Activated effector memory CD4-positive, alpha-beta T cell treated with anti-CD3 and anti-CD28 coated beads, Interleukin-2, amount 50 U/mL, for 16 hours (primary cell): Measurements from ENCODE around the gene BTBD9.
A peak's percentile ranks its signal among the peaks of the same experiment; 100 is the strongest.

ENCODE experiments used
- DNase-seq: peaks from one replicate; pipeline ENCODE4 v3.0.0-alpha.2; 2020

Gene BTBD9

GRCh38 chr6:38503960-38504682 is 135.6 kb downstream of the BTBD9 start:
- DNase-seq = no peak

DNA sequence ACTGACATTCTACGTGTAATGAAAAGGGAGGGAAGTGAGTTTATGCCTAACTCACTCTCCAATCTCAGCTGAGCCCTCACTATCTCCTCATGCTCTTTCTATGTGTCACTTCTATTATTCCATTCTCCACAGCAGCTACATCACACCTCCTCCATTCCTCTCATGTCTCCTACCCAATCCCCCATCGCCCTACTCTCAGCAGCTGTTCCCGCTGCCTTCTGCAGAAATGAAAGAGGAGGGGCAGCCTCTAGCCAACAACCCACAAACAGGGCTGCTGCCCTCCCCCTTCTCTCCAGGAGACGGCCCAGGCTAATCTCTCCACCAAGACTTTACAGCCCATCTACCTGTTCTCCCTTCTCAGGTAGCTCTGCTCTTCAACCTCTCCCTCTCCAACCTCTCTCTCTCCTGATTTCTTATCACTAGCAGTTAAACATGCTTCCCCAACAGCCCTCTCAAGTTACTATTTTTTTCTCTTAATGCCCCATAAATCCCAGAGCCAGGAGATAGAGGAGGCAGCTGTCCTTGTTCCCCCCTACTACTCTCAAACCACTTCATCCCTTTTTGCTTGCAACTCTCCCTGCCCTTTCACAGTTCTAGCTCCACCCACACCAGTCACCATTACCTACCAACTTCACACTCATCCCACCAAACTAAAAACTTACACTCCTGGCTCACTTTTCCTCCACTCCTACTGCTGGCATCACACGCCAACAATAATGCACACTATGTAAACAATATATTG is 136.5 kb downstream of the BTBD9 start:
- DNase-seq = no peak

DNA sequence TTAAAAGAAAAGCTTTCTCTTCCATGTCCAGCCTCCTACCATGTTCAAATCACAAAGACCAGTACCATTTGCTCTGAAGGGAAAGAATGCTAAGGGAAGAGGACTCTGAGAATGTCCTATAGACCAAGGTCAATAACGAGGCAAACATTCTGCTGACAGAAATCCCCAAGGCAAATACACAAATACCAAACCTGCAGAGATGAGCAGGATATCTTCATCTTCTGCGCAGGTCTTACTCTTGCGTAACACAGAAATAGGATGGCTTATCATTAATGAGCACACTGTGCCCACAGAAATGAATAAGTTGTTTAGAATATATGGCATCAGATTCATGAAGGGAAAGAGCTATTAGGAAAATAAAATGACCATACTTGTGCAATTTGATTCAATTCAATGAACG is 137.3 kb downstream of the BTBD9 start:
- DNase-seq = no peak

DNA sequence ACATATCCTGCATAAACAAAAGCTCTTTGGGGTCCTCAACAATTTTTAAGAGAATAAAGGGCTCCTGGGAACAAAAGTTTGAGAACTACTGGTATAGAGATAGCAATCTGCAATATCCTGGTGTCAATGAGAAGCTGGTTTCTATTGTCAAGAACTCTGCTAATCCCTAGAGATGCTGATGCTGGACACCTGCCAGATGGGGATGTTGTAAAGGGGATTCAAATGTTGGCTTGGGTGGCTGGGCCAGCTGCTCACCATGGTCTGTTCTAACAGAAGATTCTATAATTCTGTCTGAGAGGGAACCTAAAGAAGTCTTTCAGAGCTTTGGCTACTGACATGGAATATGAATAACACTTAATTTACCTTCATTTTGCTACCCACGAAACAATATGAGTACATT is 137.8 kb downstream of the BTBD9 start:
- no peak for DNase-seq

GRCh38 chr6:38499529-38500096 is 140.1 kb downstream of the BTBD9 start:
- DNase-seq = no peak

DNA sequence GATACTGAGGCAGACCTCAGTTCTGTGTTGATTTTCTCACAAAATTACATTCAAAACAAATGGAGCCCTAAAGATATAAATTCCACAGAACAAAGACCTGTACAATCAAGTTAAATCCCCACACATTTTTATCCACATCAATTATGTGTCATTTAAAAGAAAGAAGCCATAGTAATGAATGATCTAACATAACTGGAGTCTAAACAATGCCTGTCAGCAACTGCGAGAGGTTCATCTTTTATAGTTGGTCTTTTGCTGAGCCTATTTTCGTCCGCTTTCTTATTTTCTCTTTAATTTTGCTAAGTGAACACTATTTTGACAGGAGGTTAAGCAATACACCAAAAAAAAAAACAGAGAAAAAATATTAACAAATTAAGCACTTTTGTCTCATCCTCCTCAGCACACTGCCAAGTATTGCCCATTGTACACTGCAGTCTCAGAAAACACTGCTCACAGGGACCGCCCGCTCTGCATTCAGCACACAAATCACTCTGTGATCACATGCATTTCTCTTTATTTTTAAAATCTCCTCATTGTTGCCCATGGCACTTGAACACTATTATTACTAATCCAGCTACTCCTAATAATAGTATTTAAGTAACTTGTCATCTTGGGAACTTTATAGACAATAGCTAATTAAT is 140.8 kb downstream of the BTBD9 start:
- no peak for DNase-seq

DNA sequence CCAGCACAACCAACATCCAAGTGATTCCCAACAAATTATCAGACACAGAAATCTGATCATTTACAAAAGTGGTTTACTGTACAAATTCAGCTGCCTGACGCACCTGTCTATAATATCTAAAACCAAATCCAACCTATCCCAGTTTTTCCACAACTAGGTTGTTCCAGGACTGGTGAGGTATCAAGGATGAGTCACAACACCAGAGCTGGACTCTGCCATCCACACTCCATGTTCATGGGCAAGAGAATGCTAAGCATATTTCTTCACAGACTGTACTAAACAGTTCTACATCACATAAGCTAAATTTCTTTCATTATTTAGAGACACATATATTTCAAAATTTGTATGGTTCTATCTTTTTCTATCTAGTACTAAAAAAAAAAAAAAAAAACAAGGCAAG is 141.6 kb downstream of the BTBD9 start:
- no peak for DNase-seq

GRCh38 chr6:38497546-38497945 is 142.2 kb downstream of the BTBD9 start:
- DNase-seq = no peak

DNA sequence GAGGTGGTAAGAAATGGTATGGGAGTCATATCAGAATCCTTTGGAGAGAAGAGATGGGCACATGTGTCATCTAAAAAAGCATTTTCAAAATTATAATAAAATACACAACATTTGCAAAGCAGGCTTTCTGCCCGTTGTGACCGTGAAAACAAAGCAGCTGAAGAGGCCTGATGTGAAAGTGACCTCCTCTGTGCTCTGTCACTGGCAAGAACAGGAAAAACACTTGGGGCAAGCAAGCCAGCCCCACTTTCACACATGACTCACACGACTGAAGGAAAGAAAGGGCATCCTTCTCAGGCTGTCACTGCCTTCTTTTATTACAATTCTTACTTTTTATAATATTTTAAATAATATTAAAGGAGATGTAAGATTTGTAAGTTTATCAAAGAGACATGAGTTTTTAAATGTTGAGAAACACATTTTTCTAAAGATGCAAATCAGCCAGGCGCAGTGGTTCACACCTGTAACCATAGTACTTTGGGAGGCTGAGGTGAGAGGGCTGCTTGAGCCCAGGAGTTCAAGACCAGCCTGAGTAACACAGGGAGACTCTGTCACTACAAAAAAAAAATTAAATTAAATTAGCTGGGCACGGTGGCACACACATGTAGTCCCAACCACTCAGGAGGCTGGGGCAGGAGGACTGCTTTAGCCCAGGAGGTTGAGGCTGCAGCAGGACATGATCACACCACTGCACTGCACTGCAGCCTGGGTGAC is 143.7 kb downstream of the BTBD9 start:
- no peak for DNase-seq

DNA sequence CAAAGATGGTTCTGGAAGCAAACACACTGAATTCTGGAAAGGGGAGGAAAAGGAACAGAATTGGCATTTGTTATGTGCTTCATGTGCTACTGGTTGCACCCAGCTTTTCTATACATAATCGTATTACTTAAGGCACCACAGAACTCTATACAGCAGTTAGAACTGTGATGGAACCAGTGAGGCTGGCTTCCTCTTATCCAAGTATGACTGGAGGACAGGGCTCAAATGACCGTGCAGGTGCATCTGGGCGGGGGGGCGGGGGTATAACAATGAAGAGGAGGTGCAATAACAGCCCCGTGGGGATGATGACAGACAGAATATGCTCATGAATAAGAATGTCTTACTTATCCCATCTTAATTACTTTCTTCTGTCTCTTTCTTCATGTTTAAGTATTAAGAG is 144.2 kb downstream of the BTBD9 start:
- DNase-seq = no peak

DNA sequence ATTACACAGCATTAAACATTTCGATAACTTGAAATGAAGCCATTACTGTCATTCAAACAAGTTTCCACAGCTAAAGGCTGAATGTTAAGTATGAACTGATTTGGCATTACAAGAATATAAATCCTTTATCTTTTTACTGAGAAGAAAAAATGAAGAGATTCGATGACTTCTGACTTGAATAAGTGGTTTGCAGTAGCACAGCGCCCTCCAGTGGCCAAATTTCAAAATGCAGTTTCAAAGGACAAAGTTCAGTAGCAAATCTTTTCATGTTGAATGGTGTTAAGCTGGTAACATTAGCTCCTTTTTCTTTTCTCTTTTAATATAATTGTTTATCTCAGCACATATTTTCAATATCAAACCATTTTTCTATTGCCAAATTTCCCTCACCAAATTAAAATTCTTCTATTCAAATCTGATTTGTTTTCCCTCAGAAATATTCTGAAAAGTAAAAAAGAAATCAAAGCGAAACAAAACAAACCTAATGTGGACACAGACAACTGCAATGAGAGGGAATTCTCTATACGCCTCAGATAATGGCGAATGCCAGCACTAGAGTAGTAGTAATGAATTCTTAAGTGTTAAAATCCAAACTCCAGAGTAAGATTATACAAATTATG is 145.7 kb downstream of the BTBD9 start:
- peak; percentile 91 for DNase-seq

- DNase-seq = no peak
Measured at GRCh38 chr6:38492031-38492430, 147.7 kb downstream of the BTBD9 start.

GRCh38 chr6:38489951-38490350 is 149.8 kb downstream of the BTBD9 start:
- no peak for DNase-seq

DNA sequence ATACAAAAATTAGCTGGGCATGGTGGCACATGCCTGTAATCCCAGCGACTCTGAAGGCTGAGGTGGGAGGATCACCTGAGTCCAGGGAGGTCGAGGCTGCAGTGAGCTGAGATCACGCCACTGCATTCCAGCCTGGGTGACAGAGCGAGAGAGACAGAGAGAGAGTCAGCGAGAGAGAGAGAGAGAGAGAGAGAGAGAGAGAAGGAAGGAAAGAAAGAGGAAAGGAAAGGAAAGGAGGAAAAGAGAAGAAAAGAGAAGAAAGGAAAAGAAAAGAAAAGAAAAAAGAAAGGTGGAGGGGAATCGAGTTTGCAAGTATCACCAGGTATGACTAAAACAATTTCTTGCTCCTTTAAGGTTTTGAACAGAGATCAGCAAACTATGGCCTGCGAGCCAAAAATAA is 152.3 kb downstream of the BTBD9 start:
- DNase-seq = no peak

GRCh38 chr6:38485488-38485887 is 154.2 kb downstream of the BTBD9 start:
- DNase-seq = no peak

- no peak for DNase-seq
Measured at GRCh38 chr6:38484656-38485055, 155.1 kb downstream of the BTBD9 start.

DNA sequence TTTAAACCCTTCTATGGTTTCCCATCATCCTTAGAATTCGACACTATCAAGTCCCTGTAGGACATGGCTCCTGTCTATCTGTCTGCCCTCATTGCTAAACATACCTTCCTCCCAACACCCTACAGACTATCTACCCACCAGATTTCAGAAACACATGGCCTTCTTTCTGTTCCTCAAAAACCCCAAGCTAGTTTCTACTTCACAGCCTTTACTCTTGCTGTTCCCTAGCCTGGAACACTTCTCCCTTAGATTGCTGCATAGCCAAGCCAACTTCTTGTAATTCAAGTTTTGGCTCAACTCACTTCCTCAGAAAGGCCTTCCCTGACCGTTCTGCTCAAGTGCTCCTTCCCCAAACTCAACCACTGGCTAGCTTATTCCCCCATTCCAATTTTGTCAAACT is 156.2 kb downstream of the BTBD9 start:
- no peak for DNase-seq

- DNase-seq = no peak
Measured at GRCh38 chr6:38482466-38482865, 157.3 kb downstream of the BTBD9 start.

GRCh38 chr6:38481851-38482250 is 157.9 kb downstream of the BTBD9 start:
- no peak for DNase-seq

DNA sequence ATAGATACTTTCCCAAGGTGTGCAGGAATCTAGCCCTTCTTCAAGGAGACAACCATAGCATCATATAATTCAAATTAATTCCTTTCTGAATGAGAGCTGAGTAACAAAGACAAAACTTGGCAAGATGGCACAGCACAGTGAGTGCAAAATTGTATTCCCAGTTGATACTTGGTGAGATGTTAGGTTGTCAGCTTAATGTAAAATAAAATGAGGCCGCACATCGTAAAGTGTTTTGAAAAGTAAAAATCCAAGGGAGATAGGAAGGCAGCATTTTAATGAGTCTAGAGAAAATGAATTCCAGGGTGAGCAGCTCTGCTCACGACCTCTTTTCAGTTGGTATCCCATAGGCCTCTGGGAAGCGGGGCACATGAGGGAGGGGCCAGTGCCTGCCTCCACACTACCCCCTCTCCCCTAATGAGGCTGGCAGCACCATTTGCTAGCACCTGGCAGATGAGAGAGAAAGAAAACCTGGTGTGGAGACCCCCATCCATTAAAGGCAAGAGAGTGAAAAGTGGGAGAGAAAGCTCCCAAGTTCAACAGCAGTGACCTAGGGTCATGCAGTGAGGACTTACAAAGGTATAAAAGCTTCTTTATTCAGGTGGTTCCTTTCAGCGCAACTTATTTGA is 158.4 kb downstream of the BTBD9 start:
- no peak for DNase-seq

GRCh38 chr6:38480036-38480435 is 159.7 kb downstream of the BTBD9 start:
- DNase-seq = no peak

GRCh38 chr6:38479331-38479730 is 160.4 kb downstream of the BTBD9 start:
- DNase-seq = no peak
